ENCODE data around the gene KLHL29. TPM values are rescaled to one million over a fixed set of nuclear protein-coding genes. Genes with fewer than 3 reads are reported as not detected.

KLHL29 gene
- total RNA-seq, 2 experiments from 2014 or later, result 0.23 to 0.66 TPM

- ChIA-PET CTCF (ENCODE audit: unreplicated experiment) (no interaction called here), POLR2A (no interaction called here)
- H3K9me3 ChIP-seq (ENCODE audit: low read length), result no peaks in the 10 kb centered on the region
- TF ChIP-seq, protein P1, sequence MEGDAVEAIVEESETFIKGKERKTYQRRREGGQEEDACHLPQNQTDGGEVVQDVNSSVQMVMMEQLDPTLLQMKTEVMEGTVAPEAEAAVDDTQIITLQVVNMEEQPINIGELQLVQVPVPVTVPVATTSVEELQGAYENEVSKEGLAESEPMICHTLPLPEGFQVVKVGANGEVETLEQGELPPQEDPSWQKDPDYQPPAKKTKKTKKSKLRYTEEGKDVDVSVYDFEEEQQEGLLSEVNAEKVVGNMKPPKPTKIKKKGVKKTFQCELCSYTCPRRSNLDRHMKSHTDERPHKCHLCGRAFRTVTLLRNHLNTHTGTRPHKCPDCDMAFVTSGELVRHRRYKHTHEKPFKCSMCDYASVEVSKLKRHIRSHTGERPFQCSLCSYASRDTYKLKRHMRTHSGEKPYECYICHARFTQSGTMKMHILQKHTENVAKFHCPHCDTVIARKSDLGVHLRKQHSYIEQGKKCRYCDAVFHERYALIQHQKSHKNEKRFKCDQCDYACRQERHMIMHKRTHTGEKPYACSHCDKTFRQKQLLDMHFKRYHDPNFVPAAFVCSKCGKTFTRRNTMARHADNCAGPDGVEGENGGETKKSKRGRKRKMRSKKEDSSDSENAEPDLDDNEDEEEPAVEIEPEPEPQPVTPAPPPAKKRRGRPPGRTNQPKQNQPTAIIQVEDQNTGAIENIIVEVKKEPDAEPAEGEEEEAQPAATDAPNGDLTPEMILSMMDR (conservative IDR thresholded peaks at IDR 0.05; ENCODE audit: low read length), result no peak
- no peak for TF ChIP-seq EZH2phosphoT487 (IDR thresholded peaks at IDR 0.05; ENCODE audit: borderline replicate concordance, low read depth, low read length)
- DNase-seq (ENCODE audit: low spot score), result no peak
- intact Hi-C loops (cut with micrococcal nuclease; ENCODE audit: unreplicated experiment), result no loop called here
- H3K4me1 ChIP-seq (ENCODE audit: insufficient read depth, low read length, poor library complexity, severe bottlenecking), result no peaks in the 10 kb centered on the region
- H3K4me3 ChIP-seq (ENCODE audit: low read depth, low read length, poor library complexity, severe bottlenecking), result no peak overlapping the region
- no peaks in the 10 kb centered on the region for H3K79me2 ChIP-seq (ENCODE audit: insufficient read depth, low read depth, low read length)
- H2AFZ ChIP-seq (ENCODE audit: low read length), result no peak overlapping the region
- no peak overlapping the region for H3K27ac ChIP-seq (ENCODE audit: low read depth, low read length, poor library complexity, severe bottlenecking)
- H4K20me1 ChIP-seq (ENCODE audit: insufficient read depth, low read length), result no peaks in the 10 kb centered on the region
- H3K9me2 ChIP-seq (ENCODE audit: insufficient read depth, low read length), result no peaks in the 10 kb centered on the region
- no peaks in the 10 kb centered on the region for H3K36me3 ChIP-seq (ENCODE audit: insufficient read depth, low read length)
- no peak overlapping the region for H3K4me2 ChIP-seq (ENCODE audit: low read length)
- no TSS peak for BruUV-seq (replicated peaks)
Observed at GRCh38 chr2:23698116-23698693, 313.2 kb downstream of the KLHL29 start.

DNA sequence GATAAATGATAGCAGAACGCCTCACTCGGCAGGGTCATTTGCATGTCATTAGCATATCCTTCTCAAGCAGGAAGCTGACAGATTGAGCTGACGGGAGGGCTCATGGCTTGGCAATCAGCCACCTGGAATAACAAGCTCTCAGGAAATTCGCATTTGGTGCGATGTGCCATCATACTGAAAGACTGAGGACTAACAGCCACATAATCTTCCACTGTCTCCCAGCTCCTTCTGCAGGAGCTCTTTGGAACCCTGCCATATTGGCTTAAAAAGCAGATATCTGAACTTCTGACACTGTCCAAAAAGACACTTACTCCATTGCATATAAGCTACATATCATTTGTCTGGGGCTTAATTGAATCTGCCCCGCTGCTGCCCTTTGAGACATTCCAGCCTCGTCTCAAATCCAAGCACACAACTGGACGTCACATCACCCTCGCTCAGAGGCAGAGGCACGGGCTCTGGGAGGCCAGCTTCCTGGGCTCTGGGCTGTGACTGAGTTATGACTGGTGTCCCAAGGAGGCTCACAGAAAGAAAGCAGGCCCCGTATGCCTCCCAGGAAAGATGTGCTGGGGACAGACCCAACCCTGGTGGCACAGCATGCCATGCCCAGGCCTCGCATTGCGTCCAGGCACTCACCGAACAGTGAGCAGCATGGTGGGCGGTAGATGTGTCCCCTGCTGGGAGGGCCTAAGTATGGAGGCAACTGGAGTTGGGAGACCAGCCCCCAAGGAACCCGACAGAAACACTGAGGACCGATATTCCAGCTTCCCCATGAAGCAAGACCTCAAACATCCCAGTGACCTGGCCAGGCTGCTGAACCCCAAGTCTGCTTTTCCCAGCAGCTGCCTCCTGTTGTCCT lies 314.0 kb downstream of the KLHL29 start:
- no peak overlapping the region for H2AFZ ChIP-seq (ENCODE audit: low read length)
- no peak overlapping the region for H3K4me2 ChIP-seq (ENCODE audit: low read length)
- ChIA-PET POLR2A (no interaction called here), CTCF (ENCODE audit: unreplicated experiment) (no interaction called here)
- H3K79me2 ChIP-seq (ENCODE audit: insufficient read depth, low read depth, low read length), result no peaks in the 10 kb centered on the region
- no peaks in the 10 kb centered on the region for H3K4me1 ChIP-seq (ENCODE audit: insufficient read depth, low read length, poor library complexity, severe bottlenecking)
- no peaks in the 10 kb centered on the region for H3K9me2 ChIP-seq (ENCODE audit: insufficient read depth, low read length)
- no peak for DNase-seq (ENCODE audit: low spot score)
- no peak overlapping the region for H3K4me3 ChIP-seq (ENCODE audit: low read depth, low read length, poor library complexity, severe bottlenecking)
- no peak for TF ChIP-seq EZH2phosphoT487 (IDR thresholded peaks at IDR 0.05; ENCODE audit: borderline replicate concordance, low read depth, low read length)
- TF ChIP-seq, protein P1 (conservative IDR thresholded peaks at IDR 0.05; ENCODE audit: low read length), result no peak
- no TSS peak for BruUV-seq (replicated peaks)
- no peaks in the 10 kb centered on the region for H4K20me1 ChIP-seq (ENCODE audit: insufficient read depth, low read length)
- no peaks in the 10 kb centered on the region for H3K9me3 ChIP-seq (ENCODE audit: low read length)
- intact Hi-C loops (cut with micrococcal nuclease; ENCODE audit: unreplicated experiment), result no loop called here
- H3K27ac ChIP-seq (ENCODE audit: low read depth, low read length, poor library complexity, severe bottlenecking), result no peak overlapping the region
- no peaks in the 10 kb centered on the region for H3K36me3 ChIP-seq (ENCODE audit: insufficient read depth, low read length)

DNA sequence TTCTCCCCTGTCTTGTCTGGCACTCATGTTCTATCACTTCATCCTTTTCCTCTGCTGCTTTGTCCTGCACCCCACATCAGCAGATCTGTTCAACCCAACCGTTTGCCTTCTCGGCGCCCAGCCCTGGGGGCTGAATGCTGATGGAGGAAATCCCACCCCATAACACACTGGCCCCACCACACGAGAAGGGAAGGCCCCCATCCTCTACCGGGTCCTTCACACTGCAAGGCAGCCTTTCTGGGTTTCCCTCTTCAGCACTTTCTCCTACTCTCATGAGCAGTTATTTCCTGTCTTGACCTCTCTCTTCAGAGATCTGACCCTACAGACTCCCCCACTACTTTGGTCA lies 314.6 kb downstream of the KLHL29 start:
- Histone ChIP-seq H2AFZ (ENCODE audit: low read length) (no peak overlapping the region), H3K4me3 (ENCODE audit: low read depth, low read length, poor library complexity, severe bottlenecking) (no peak overlapping the region), H3K9me2 (ENCODE audit: insufficient read depth, low read length) (no peaks in the 10 kb centered on the region), H3K9me3 (ENCODE audit: low read length) (no peaks in the 10 kb centered on the region), H3K36me3 (ENCODE audit: insufficient read depth, low read length) (no peaks in the 10 kb centered on the region), H3K4me1 (ENCODE audit: insufficient read depth, low read length, poor library complexity, severe bottlenecking) (no peaks in the 10 kb centered on the region), H3K79me2 (ENCODE audit: insufficient read depth, low read depth, low read length) (no peaks in the 10 kb centered on the region), H4K20me1 (ENCODE audit: insufficient read depth, low read length) (no peaks in the 10 kb centered on the region), H3K4me2 (ENCODE audit: low read length) (no peak overlapping the region), H3K27ac (ENCODE audit: low read depth, low read length, poor library complexity, severe bottlenecking) (no peak overlapping the region)
- DNase-seq (ENCODE audit: low spot score), result no peak
- intact Hi-C loops (cut with micrococcal nuclease; ENCODE audit: unreplicated experiment), result no loop called here
- ChIA-PET CTCF (ENCODE audit: unreplicated experiment) (no interaction called here), POLR2A (no interaction called here)
- TF ChIP-seq, protein P1 (conservative IDR thresholded peaks at IDR 0.05; ENCODE audit: low read length), result no peak
- TF ChIP-seq EZH2phosphoT487 (IDR thresholded peaks at IDR 0.05; ENCODE audit: borderline replicate concordance, low read depth, low read length), result no peak
- BruUV-seq (replicated peaks), result no TSS peak

Measured in OCI-LY7 (cell line).